Gastrocnemius medialis (tissue), 4 donors: ENCODE results near the gene FLT3LG. TPM values are rescaled to one million over a fixed set of nuclear protein-coding genes. Genes with fewer than 3 reads are reported as not detected.

Source experiments
- ATAC-seq, 2 donors: fragments of 150-250 bp; one replicate each; pipeline ENCODE4 v1.9.1; 2016
- DNase-seq, 2 donors: peaks; one replicate each; pipeline ENCODE4 v3.0.0-alpha.2; 2019
- H3K27ac ChIP-seq, 4 donors: fragments of 200-600 bp; sonication (generic); 1 replicate in 1 of 4; 2 replicates in 3 of 4; pipeline ENCODE4 v1.5.1; 2016 to 2018; ENCODE audit warnings: mild to moderate bottlenecking in 2 of 4, moderate library complexity in 1 of 4
- H3K27me3 ChIP-seq, 3 donors: fragments of 200-600 bp; sonication (generic) in 2 of 3; 1 replicate in 1 of 3; 2 replicates in 2 of 3; pipeline versions ENCODE4 v1.5.1 to v1.6.0; 2016 to 2019; ENCODE audit warnings: mild to moderate bottlenecking in 1 of 3, moderate library complexity in 1 of 3
- H3K36me3 ChIP-seq, 2 donors: fragments of 200-600 bp; sonication (generic) in 1 of 2; one replicate each; pipeline ENCODE4 v1.5.1; 2017 to 2018
- H3K4me1 ChIP-seq, 2 donors: fragments of 200-600 bp; sonication (generic) in 1 of 2; one replicate each; pipeline ENCODE4 v1.5.1; 2016 to 2017; ENCODE audit warnings: mild to moderate bottlenecking in 2 of 2
- H3K4me3 ChIP-seq, 4 donors: fragments of 200-600 bp; sonication (generic) in 3 of 4; 1 replicate in 1 of 4; 2 replicates in 3 of 4; pipeline ENCODE4 v1.5.1; 2016 to 2019; ENCODE audit warnings: mild to moderate bottlenecking in 2 of 4
- H3K9me3 ChIP-seq, 3 donors: fragments of 200-600 bp; sonication (generic) in 2 of 3; 1 replicate in 1 of 3; 2 replicates in 2 of 3; pipeline ENCODE4 v1.5.1; 2016 to 2019
- POLR2A ChIP-seq, 2 donors: fragments of 450-650 bp; IDR thresholded peaks; one replicate each; pipeline ENCODE4 v1.6.1; 2017; ENCODE audit warnings: antibody characterized with exemption in 2 of 2, mild to moderate bottlenecking in 2 of 2, moderate library complexity in 2 of 2
- in situ Hi-C, 4 donors: fragments of 200-750 bp; cut with MboI; loops; one replicate each; pipeline versions ENCODE4 v1.15.0 to v1.8.0; 2017; ENCODE audit warnings: low sequenced_read_pairs in 4 of 4
- intact Hi-C: fragments of 100-400 bp; cut with DNase I; formaldehyde crosslinking; loops from one replicate; pipeline ENCODE4 v1.15.1; 2023; ENCODE audit warnings: low total_unique reads
- total RNA-seq, 4 donors: library from RNA; depleted of rRNA; stranded (reverse); fragments of >200 nt; gene quantifications; one replicate each; pipeline versions ENCODE4 v1.1.0 to v1.2.3, GENCODE V29; 2016
- TF ChIP-seq, protein P1 (sequence below), 5 experiments: fragments of 450-650 bp in 3 of 5; fragments of 200-600 bp in 2 of 5; sonication (generic) in 2 of 5; IDR thresholded peaks in 4 of 5; conservative IDR thresholded peaks in 1 of 5; 1 replicate in 4 of 5; 2 replicates in 1 of 5; pipeline ENCODE4 v1.5.1; 2016 to 2019; ENCODE audit warnings: antibody characterized with exemption in 5 of 5, mild to moderate bottlenecking in 3 of 5, moderate library complexity in 3 of 5

FLT3LG gene
- total RNA-seq, 4 donors from 2014 or later, result 0.91 to 2.7 (median 1.2) TPM

DNA sequence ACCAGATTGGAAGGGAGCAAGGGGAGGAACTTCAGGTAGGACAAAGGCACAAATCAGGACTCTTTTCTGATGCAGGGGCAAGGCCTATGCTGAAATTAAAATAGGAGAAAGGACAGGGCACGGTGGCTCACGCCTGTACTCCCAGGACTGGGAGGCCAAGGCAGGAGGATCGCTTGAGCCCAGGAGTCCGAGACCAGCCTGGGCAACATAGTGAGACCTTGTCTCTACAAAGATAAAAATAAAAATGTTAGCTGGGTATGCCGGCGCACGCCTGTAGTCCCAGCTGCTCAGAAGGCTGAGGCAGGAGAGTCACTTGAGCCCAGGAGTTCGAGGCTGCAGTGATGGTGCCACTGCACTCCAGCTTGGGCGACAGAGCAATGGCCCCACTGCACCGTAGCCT lies 38.3 kb upstream of the FLT3LG start:
- no peaks in the 10 kb centered on the region for H3K4me1 ChIP-seq
- H3K27ac ChIP-seq, result no peak overlapping the region
- no peak for TF ChIP-seq POLR2A (IDR thresholded peaks at IDR 0.05)
- H3K9me3 ChIP-seq, result no peaks in the 10 kb centered on the region
- H3K36me3 ChIP-seq, result no peaks in the 10 kb centered on the region
- no peak overlapping the region for H3K4me3 ChIP-seq
- intact Hi-C loops, result no loop called here
- no peak for DNase-seq
- no peak for ATAC-seq
- peaks cover 85 to 96% (median 91%) of the 10 kb centered on the region in 3 donors for H3K27me3 ChIP-seq
- in situ Hi-C loops, result no loop called here

DNA sequence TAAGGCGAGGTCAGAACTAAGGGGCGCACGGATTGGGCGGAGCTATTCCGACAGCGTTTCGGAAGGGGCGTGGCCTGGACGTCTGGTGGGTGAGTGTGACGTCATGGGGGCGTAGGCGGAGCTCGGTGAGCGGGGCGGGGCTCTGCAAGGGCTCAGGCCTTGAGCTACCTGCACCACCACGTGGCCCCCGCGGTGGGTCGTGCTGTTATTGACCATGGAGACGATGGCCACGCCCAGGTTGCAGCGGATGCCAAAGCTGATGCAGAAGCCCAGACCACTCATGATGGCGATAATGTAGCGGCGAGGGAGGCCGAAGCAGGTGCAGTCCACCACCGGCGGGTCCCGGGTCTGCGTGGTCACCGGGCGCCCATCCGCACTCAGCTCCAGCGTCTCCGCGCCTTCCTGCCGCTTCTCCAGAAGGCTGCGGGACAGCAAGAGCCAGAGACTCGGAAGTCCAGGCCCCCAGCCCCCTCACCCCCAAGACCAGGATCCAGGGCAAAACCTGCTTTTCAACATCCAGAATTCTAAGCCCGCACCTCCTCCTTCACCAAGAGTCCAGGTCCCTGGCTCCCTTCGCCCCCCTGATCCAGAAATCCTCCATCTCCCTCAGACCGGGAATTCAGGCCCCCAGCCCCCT lies 37.5 kb upstream of the FLT3LG start:
- DNase-seq, result no peak
- intact Hi-C loops (no loop called here), in situ Hi-C loops (no loop called here)
- Histone ChIP-seq H3K4me1 (no peaks in the 10 kb centered on the region), H3K36me3 (no peaks in the 10 kb centered on the region), H3K4me3 (no peak overlapping the region), H3K9me3 (no peaks in the 10 kb centered on the region), H3K27ac (no peak overlapping the region), H3K27me3 (peaks cover 82 to 96% (median 91%) of the 10 kb centered on the region in 3 donors)
- TF ChIP-seq, protein P1, sequence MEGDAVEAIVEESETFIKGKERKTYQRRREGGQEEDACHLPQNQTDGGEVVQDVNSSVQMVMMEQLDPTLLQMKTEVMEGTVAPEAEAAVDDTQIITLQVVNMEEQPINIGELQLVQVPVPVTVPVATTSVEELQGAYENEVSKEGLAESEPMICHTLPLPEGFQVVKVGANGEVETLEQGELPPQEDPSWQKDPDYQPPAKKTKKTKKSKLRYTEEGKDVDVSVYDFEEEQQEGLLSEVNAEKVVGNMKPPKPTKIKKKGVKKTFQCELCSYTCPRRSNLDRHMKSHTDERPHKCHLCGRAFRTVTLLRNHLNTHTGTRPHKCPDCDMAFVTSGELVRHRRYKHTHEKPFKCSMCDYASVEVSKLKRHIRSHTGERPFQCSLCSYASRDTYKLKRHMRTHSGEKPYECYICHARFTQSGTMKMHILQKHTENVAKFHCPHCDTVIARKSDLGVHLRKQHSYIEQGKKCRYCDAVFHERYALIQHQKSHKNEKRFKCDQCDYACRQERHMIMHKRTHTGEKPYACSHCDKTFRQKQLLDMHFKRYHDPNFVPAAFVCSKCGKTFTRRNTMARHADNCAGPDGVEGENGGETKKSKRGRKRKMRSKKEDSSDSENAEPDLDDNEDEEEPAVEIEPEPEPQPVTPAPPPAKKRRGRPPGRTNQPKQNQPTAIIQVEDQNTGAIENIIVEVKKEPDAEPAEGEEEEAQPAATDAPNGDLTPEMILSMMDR (IDR thresholded peaks at IDR 0.05 in 4 of 5, conservative IDR thresholded peaks at IDR 0.05 in 1 of 5), result no peak
- TF ChIP-seq POLR2A (IDR thresholded peaks at IDR 0.05), result no peak
- no peak for ATAC-seq

DNA sequence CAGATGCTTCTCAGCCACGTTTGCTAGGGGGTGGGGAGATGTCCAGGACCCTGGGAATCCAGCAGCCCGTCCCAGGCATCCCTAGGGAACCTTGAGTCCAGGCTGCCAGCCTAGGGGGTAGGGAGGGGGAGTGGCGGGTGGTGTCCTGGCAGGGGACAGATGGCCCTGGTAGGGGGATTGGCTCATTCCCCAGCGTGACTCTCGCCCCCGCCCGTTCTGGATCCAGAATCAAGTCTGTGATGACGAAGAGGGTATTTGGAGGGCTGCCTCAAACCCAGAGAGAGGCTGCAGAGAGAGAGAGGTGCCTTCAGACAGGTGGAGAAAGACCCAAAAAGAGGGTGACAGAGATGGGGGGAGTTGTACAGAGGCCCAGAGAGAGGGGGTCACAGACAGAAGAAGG lies 36.8 kb upstream of the FLT3LG start:
- intact Hi-C loops (no loop called here), in situ Hi-C loops (no loop called here)
- DNase-seq (no peak), ATAC-seq (no peak)
- Histone ChIP-seq H3K4me3 (no peak overlapping the region), H3K4me1 (no peaks in the 10 kb centered on the region), H3K36me3 (no peaks in the 10 kb centered on the region), H3K27me3 (peaks cover 82 to 96% (median 91%) of the 10 kb centered on the region in 3 donors), H3K27ac (no peak overlapping the region), H3K9me3 (no peaks in the 10 kb centered on the region)
- TF ChIP-seq POLR2A (IDR thresholded peaks at IDR 0.05), result no peak
- TF ChIP-seq, protein P1 (IDR thresholded peaks at IDR 0.05 in 4 of 5, conservative IDR thresholded peaks at IDR 0.05 in 1 of 5), result no peak

DNA sequence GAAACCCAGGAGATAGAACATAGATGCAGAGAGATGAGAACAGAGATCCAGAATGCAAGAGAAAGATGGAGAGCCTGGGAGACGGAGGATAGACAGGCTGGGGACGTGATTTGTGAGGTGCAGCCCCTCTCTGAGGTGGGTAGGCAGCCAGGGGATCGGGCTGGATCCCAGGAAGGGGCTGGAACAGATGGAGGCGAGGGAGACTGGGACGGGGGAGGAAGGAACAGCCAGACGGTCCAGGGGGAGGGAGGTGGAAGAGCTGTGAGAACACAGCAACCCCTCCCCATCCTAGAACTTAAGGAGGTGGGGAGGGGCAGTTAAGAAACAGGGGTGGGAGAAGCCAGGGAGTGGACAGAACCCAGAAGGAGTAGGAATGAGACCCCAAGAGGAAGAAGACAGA lies 35.8 kb upstream of the FLT3LG start:
- no peak overlapping the region for H3K4me3 ChIP-seq
- peaks cover 75 to 88% (median 88%) of the 10 kb centered on the region in 3 donors for H3K27me3 ChIP-seq
- no peak overlapping the region for H3K27ac ChIP-seq
- DNase-seq (no peak), ATAC-seq (no peak)
- in situ Hi-C loops (no loop called here), intact Hi-C loops (no loop called here)
- no peaks in the 10 kb centered on the region for H3K9me3 ChIP-seq
- TF ChIP-seq, protein P1 (IDR thresholded peaks at IDR 0.05 in 4 of 5, conservative IDR thresholded peaks at IDR 0.05 in 1 of 5), result no peak
- no peak for TF ChIP-seq POLR2A (IDR thresholded peaks at IDR 0.05)
- no peaks in the 10 kb centered on the region for H3K36me3 ChIP-seq
- no peaks in the 10 kb centered on the region for H3K4me1 ChIP-seq

DNA sequence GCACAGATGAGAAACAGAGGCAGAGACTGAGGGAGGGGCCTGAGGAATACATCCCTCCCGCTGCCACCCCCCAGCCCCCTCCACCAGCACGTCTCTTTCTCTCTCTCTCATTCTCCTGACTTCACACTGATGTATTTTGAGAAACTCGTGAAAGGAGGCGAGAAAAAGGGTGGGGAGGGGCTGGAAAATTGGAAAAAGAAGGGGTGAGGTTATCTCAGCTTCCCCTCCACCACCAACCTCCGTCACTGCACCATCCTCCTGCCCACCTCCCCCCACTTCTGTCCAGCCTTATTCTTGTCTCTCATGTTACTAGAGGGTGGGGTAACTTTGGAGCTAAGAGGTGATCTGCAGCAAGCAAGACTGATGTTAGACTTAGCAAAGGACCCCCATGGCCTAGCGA lies 34.2 kb upstream of the FLT3LG start:
- intact Hi-C loops, result no loop called here
- Histone ChIP-seq H3K27me3 (peaks cover 62 to 72% (median 72%) of the 10 kb centered on the region in 3 donors), H3K4me3 (peak overlapping the region in 1 of 4 donors; percentile 37), H3K9me3 (no peaks in the 10 kb centered on the region), H3K4me1 (no peaks in the 10 kb centered on the region), H3K36me3 (no peaks in the 10 kb centered on the region), H3K27ac (no peak overlapping the region)
- ATAC-seq (no peak), DNase-seq (no peak)
- TF ChIP-seq, protein P1 (IDR thresholded peaks at IDR 0.05 in 4 of 5, conservative IDR thresholded peaks at IDR 0.05 in 1 of 5), result no peak
- TF ChIP-seq POLR2A (IDR thresholded peaks at IDR 0.05), result no peak
- in situ Hi-C loops, result loop anchor here (5.0 to 10.0 kb wide), 4 partner anchors 45 to 215 kb away; partner anchors contain the start of gene KASH5 (in 1 of the 4)
